ENCODE measurements around the gene COX11. TPM values are rescaled to one million over a fixed set of nuclear protein-coding genes. Genes with fewer than 3 reads are reported as not detected.

Gene COX11
- total RNA-seq, 1 experiment from 2014 or later, result 87.0 TPM

- no peaks in the 10 kb centered on the region for H3K4me1 ChIP-seq (ENCODE audit: control insufficient read depth, insufficient read depth, low read length)
- no peaks in the 10 kb centered on the region for H3K36me3 ChIP-seq (ENCODE audit: control insufficient read depth, insufficient read depth, low read length)
- TF ChIP-seq SIN3A (IDR thresholded peaks at IDR 0.05; ENCODE audit: borderline replicate concordance, insufficient read depth, low read depth, low read length), result no peak
- no peak for TF ChIP-seq CTCF (IDR thresholded peaks at IDR 0.05)
- TF ChIP-seq TCF7L2 (IDR thresholded peaks at IDR 0.05; ENCODE audit: low read depth, low read length), result no peak
- TF ChIP-seq POLR2AphosphoS5 (IDR thresholded peaks at IDR 0.05; ENCODE audit: low read depth, low read length), result no peak
- no peak for TF ChIP-seq REST (IDR thresholded peaks at IDR 0.05; ENCODE audit: insufficient read depth in 1 of 2, low read depth in 2 of 2, low read length in 1 of 2)
- BruUV-seq (replicated peaks), result no TSS peak
- ChIA-PET CTCF (no interaction called here), POLR2A (no interaction called here)
- intact Hi-C loops (cut with micrococcal nuclease; ENCODE audit: unreplicated experiment), result no loop called here
- no peaks in the 10 kb centered on the region for H3K27me3 ChIP-seq (ENCODE audit: control insufficient read depth, insufficient read depth, low read length)
- H3K4me3 ChIP-seq (ENCODE audit: low read depth in 2 of 2, low read length in 2 of 2), result no peak overlapping the region
- in situ Hi-C loops (cut with HindIII; ENCODE audit: low pct_unique_long_range_greater_than_20kb, low sequenced_read_pairs), result no loop called here
- no peaks in the 10 kb centered on the region for H3K9me3 ChIP-seq (ENCODE audit: control insufficient read depth, insufficient read depth, low read depth, low read length)
- H3K27ac ChIP-seq (ENCODE audit: low read length), result no peak overlapping the region
- ATAC-seq (no peak), DNase-seq (ENCODE audit: low read depth, low spot score) (no peak)
Measured at GRCh38 chr17:54991567-54991966, 23.1 kb upstream of the COX11 start.

- Histone ChIP-seq H3K4me1 (ENCODE audit: control insufficient read depth, insufficient read depth, low read length) (no peaks in the 10 kb centered on the region), H3K4me3 (ENCODE audit: low read depth in 2 of 2, low read length in 2 of 2) (no peak overlapping the region), H3K36me3 (ENCODE audit: control insufficient read depth, insufficient read depth, low read length) (no peaks in the 10 kb centered on the region), H3K27ac (ENCODE audit: low read length) (no peak overlapping the region), H3K27me3 (ENCODE audit: control insufficient read depth, insufficient read depth, low read length) (no peaks in the 10 kb centered on the region), H3K9me3 (ENCODE audit: control insufficient read depth, insufficient read depth, low read depth, low read length) (no peaks in the 10 kb centered on the region)
- ATAC-seq (no peak), DNase-seq (ENCODE audit: low read depth, low spot score) (no peak)
- no TSS peak for BruUV-seq (replicated peaks)
- ChIA-PET CTCF (no interaction called here), POLR2A (no interaction called here)
- in situ Hi-C loops (cut with HindIII; ENCODE audit: low pct_unique_long_range_greater_than_20kb, low sequenced_read_pairs), result no loop called here
- TF ChIP-seq REST (IDR thresholded peaks at IDR 0.05; ENCODE audit: insufficient read depth in 1 of 2, low read depth in 2 of 2, low read length in 1 of 2), result no peak
- no peak for TF ChIP-seq TCF7L2 (IDR thresholded peaks at IDR 0.05; ENCODE audit: low read depth, low read length)
- no peak for TF ChIP-seq CTCF (IDR thresholded peaks at IDR 0.05)
- TF ChIP-seq SIN3A (IDR thresholded peaks at IDR 0.05; ENCODE audit: borderline replicate concordance, insufficient read depth, low read depth, low read length), result no peak
- TF ChIP-seq POLR2AphosphoS5 (IDR thresholded peaks at IDR 0.05; ENCODE audit: low read depth, low read length), result no peak
- intact Hi-C loops (cut with micrococcal nuclease; ENCODE audit: unreplicated experiment), result no loop called here
Measured at GRCh38 chr17:54990118-54990517, 21.7 kb upstream of the COX11 start.
